ENCODE measurements around the gene ERLIN1.

ERLIN1 gene

DNA sequence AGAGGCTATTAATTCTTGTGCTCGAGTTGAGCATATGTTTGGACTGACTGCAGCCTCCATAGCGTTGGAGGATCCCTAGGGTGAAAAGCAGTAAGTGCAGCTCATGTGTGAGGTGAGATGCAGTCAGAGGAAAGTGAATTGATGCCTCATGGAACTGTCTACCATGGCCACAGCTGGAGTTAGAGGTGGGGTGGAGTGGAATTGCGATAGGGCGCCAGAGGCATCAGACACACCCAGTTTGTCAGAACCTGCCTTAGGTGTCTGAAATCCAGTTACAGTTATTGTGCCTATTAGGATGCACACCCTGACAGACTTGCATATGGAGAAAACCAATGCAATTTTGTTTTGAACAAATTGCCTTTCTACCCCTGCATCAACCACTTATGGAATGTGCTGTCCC is 39.4 kb downstream of the ERLIN1 start:
- H3K27ac ChIP-seq (ENCODE audit: low read depth, low read length) = no peak overlapping the region
- no peaks in the 10 kb centered on the region for H3K79me2 ChIP-seq (ENCODE audit: control insufficient read depth, low read length)
- no peak overlapping the region for H3K4me3 ChIP-seq (ENCODE audit: low read length)

DNA sequence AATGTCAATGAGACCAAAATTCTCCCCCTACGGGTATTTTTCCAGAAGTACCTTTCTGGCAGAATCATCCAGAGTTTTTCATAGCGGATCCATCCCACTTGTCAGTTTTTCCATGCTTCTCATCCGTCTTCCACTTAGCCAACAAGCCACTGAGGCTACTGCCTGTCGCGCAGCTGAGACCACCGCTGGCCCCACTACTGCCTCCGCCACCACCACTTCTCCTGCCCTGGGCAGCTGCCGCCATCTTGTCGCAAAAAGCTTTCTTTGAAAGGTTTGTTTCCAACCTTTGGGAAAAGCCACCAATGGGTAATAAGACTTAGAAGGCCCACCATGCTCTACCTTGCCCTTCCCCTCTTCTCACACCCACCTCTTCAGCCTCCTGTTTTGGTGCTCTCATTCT is 42.1 kb downstream of the ERLIN1 start:
- Histone ChIP-seq H3K9me2 (replicated peaks; ENCODE audit: control insufficient read depth, low read length) (no peaks in the 10 kb centered on the region), H4K20me1 (ENCODE audit: control insufficient read depth, insufficient read depth, low read depth, low read length) (no peaks in the 10 kb centered on the region), H3K36me3 (ENCODE audit: control insufficient read depth, low read length) (no peaks in the 10 kb centered on the region), H3K27me3 (ENCODE audit: control insufficient read depth, low read length) (peaks cover 6% of the 10 kb centered on the region), H3K4me1 (ENCODE audit: control insufficient read depth, low read length) (no peaks in the 10 kb centered on the region), H3K79me2 (ENCODE audit: control insufficient read depth, low read length) (no peaks in the 10 kb centered on the region), H3F3A (ENCODE audit: control insufficient read depth, insufficient read depth) (0 out of 2 replicates have a peak, but pooled peaks cover 3% of the 10 kb centered on the region), H3K4me3 (ENCODE audit: low read length) (no peak overlapping the region), H3K4me2 (ENCODE audit: low read length) (no peak overlapping the region), H3K27ac (ENCODE audit: low read depth, low read length) (no peak overlapping the region), H3K9me3 (ENCODE audit: control insufficient read depth, insufficient read depth, low read length) (no peaks in the 10 kb centered on the region)
- TF ChIP-seq EZH2phosphoT487 (IDR thresholded peaks at IDR 0.05; ENCODE audit: borderline replicate concordance, low read length) = no peak
- TF ChIP-seq, protein P1, sequence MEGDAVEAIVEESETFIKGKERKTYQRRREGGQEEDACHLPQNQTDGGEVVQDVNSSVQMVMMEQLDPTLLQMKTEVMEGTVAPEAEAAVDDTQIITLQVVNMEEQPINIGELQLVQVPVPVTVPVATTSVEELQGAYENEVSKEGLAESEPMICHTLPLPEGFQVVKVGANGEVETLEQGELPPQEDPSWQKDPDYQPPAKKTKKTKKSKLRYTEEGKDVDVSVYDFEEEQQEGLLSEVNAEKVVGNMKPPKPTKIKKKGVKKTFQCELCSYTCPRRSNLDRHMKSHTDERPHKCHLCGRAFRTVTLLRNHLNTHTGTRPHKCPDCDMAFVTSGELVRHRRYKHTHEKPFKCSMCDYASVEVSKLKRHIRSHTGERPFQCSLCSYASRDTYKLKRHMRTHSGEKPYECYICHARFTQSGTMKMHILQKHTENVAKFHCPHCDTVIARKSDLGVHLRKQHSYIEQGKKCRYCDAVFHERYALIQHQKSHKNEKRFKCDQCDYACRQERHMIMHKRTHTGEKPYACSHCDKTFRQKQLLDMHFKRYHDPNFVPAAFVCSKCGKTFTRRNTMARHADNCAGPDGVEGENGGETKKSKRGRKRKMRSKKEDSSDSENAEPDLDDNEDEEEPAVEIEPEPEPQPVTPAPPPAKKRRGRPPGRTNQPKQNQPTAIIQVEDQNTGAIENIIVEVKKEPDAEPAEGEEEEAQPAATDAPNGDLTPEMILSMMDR (IDR thresholded peaks at IDR 0.05; ENCODE audit: low read depth, low read length, poor library complexity, severe bottlenecking) = no peak

More for the DNA sequence above, 39.4 kb downstream of the ERLIN1 start:
- Histone ChIP-seq H3K9me3 (ENCODE audit: control insufficient read depth, insufficient read depth, low read length) (no peaks in the 10 kb centered on the region), H3K4me2 (ENCODE audit: low read length) (no peak overlapping the region), H3K4me1 (ENCODE audit: control insufficient read depth, low read length) (no peaks in the 10 kb centered on the region), H3K36me3 (ENCODE audit: control insufficient read depth, low read length) (peaks cover 14% of the 10 kb centered on the region), H3F3A (ENCODE audit: control insufficient read depth, insufficient read depth) (0 out of 2 replicates have a peak, but pooled peaks cover 7% of the 10 kb centered on the region), H4K20me1 (ENCODE audit: control insufficient read depth, insufficient read depth, low read depth, low read length) (no peaks in the 10 kb centered on the region), H3K9me2 (replicated peaks; ENCODE audit: control insufficient read depth, low read length) (no peaks in the 10 kb centered on the region), H3K27me3 (ENCODE audit: control insufficient read depth, low read length) (no peaks in the 10 kb centered on the region)
- TF ChIP-seq, protein P1 (IDR thresholded peaks at IDR 0.05; ENCODE audit: low read depth, low read length, poor library complexity, severe bottlenecking) = no peak

DNA sequence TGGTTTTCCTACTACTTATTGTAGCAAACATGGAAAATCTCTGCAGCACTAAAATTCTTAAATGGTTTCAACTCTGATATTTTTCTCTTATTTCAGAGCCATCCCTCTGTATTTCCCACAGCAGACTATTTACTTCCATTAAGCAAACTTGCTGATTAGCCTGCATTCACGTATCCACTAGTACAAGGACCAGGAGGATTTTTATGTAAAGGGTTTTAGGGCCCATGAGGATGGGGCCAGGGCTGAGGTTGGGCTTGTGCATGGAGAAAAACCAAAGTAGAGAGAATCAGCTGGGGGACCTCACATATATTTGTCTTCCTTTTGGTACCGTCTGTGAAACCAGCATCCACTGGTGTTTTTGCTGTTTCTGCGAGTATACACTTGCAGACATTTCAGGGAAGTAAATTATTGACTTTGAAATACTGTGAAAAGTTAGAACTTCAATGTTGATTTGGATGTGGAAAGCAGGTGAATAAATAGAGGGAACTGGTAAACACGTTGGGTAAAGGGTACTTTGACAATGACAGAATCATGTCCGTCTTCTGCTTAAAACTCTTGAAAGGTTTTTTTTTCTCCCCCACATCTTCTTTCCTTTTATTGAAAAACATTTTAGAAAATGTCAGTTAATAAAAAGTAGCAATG is 44.3 kb downstream of the ERLIN1 start:
- no peak overlapping the region for H3K4me3 ChIP-seq (ENCODE audit: low read length)
- H3K9me3 ChIP-seq (ENCODE audit: control insufficient read depth, insufficient read depth, low read length) = no peaks in the 10 kb centered on the region
- H3K36me3 ChIP-seq (ENCODE audit: control insufficient read depth, low read length) = no peaks in the 10 kb centered on the region
- H3K27me3 ChIP-seq (ENCODE audit: control insufficient read depth, low read length) = peaks cover 7% of the 10 kb centered on the region
- H4K20me1 ChIP-seq (ENCODE audit: control insufficient read depth, insufficient read depth, low read depth, low read length) = no peaks in the 10 kb centered on the region
- no peaks in the 10 kb centered on the region for H3F3A ChIP-seq (ENCODE audit: control insufficient read depth, insufficient read depth)
- no peaks in the 10 kb centered on the region for H3K79me2 ChIP-seq (ENCODE audit: control insufficient read depth, low read length)
- TF ChIP-seq EZH2phosphoT487 (IDR thresholded peaks at IDR 0.05; ENCODE audit: borderline replicate concordance, low read length) = no peak
- TF ChIP-seq, protein P1 (IDR thresholded peaks at IDR 0.05; ENCODE audit: low read depth, low read length, poor library complexity, severe bottlenecking) = no peak
- H3K27ac ChIP-seq (ENCODE audit: low read depth, low read length) = no peak overlapping the region
- no peaks in the 10 kb centered on the region for H3K4me1 ChIP-seq (ENCODE audit: control insufficient read depth, low read length)
- no peak overlapping the region for H3K4me2 ChIP-seq (ENCODE audit: low read length)
- H3K9me2 ChIP-seq (replicated peaks; ENCODE audit: control insufficient read depth, low read length) = no peaks in the 10 kb centered on the region
